Gastroesophageal sphincter (tissue), 4 donors: ENCODE data around the gene WASHC4. TPM values are rescaled to one million over a fixed set of nuclear protein-coding genes. Genes with fewer than 3 reads are reported as not detected.

Source experiments
- ATAC-seq: fragments of 150-250 bp; one replicate; pipeline ENCODE4 v1.9.1; 2016; ENCODE audit warnings: mild to moderate bottlenecking, moderate library complexity
- H3K27ac ChIP-seq, 4 donors: fragments of 200-600 bp; sonication (generic) in 3 of 4; 1 replicate in 3 of 4; 2 replicates in 1 of 4; pipeline ENCODE4 v1.5.1; 2016 to 2019
- H3K27me3 ChIP-seq: fragments of 200-600 bp; sonication (generic); one replicate; pipeline ENCODE4 v1.5.1; 2019
- H3K36me3 ChIP-seq, 2 donors: fragments of 200-600 bp; sonication (generic); one replicate each; pipeline ENCODE4 v1.5.1; 2019; ENCODE audit warnings: control low read depth in 1 of 2
- H3K4me1 ChIP-seq, 3 donors: fragments of 200-600 bp; sonication (generic); 1 replicate in 2 of 3; 2 replicates in 1 of 3; pipeline ENCODE4 v1.5.1; 2016 to 2019; ENCODE audit warnings: control low read depth in 2 of 3
- H3K4me3 ChIP-seq, 2 donors: fragments of 200-600 bp; sonication (generic); one replicate each; pipeline ENCODE4 v1.5.1; 2019; ENCODE audit warnings: mild to moderate bottlenecking in 1 of 2, moderate library complexity in 1 of 2
- H3K9me3 ChIP-seq, 3 donors: fragments of 200-600 bp; sonication (generic); one replicate each; pipeline ENCODE4 v1.5.1; 2017 to 2019; ENCODE audit warnings: control low read depth in 2 of 3
- CTCF ChIP-seq, 4 experiments: fragments of 200-600 bp in 2 of 4; fragments of 450-650 bp in 2 of 4; sonication (generic) in 1 of 4; IDR thresholded peaks; one replicate each; pipeline ENCODE4 v1.5.1; 2017 to 2019; ENCODE audit warnings: antibody characterized with exemption in 4 of 4, mild to moderate bottlenecking in 2 of 4, moderate library complexity in 2 of 4
- EP300 ChIP-seq: sonication (generic); formaldehyde crosslinking; IDR thresholded peaks from one replicate; pipeline ENCODE4 v1.6.1; 2017; ENCODE audit warnings: antibody characterized with exemption, mild to moderate bottlenecking
- POLR2A ChIP-seq, 2 donors: fragments of 450-650 bp; IDR thresholded peaks; one replicate each; pipeline ENCODE4 v1.6.1; 2017; ENCODE audit warnings: antibody characterized with exemption in 2 of 2, mild to moderate bottlenecking in 2 of 2, moderate library complexity in 1 of 2
- POLR2AphosphoS5 ChIP-seq: sonication (generic); formaldehyde crosslinking; IDR thresholded peaks from one replicate; pipeline ENCODE4 v1.6.1; 2017; ENCODE audit warnings: antibody characterized with exemption
- WGBS, 2 donors: methylation state at CpG; one replicate each; pipeline ENCODE4 v1.1.5; 2018; ENCODE audit warnings: low coverage in 1 of 2; 5-methylcytosine and 5-hydroxymethylcytosine counted together
- total RNA-seq, 4 donors: library from RNA; depleted of rRNA; stranded (reverse); fragments of >200 nt; gene quantifications; one replicate each; pipeline ENCODE4 v1.1.0, GENCODE V29; 2016

WASHC4 gene
- total RNA-seq, 4 donors from 2014 or later, result 32.7 to 136 (median 53.6) TPM

- H3K27ac ChIP-seq, result peak overlapping the region in 3 of 4 donors; percentile 56 to 81 (median 74)
- peak overlapping the region; percentile 50 to 67 for H3K4me3 ChIP-seq
- WGBS, 2 donors, result 5 to 21% methylated on average over 9 to 11 of the region's 18 CpGs
- TF ChIP-seq POLR2AphosphoS5, result no peak
- TF ChIP-seq CTCF (IDR thresholded peaks at IDR 0.05), result peak in 1 of 4 experiments; percentile 13
- peak; percentile 76 for ATAC-seq
- H3K4me1 ChIP-seq, result peaks cover 0 to 23% (median 4%) of the 10 kb centered on the region in 3 donors
- H3K9me3 ChIP-seq, result no peaks in the 10 kb centered on the region
- no peaks in the 10 kb centered on the region for H3K36me3 ChIP-seq
- H3K27me3 ChIP-seq, result no peaks in the 10 kb centered on the region
Measured at GRCh38 chr12:105083551-105084105, 23.9 kb upstream of the WASHC4 start.

- WGBS, 2 donors, result 82 to 93% methylated on average over 3 to 6 of the region's 75 CpGs
- H3K4me3 ChIP-seq, result peak within 1 kb of the TSS; percentile 50 to 67
- no peaks in the 10 kb centered on the region for H3K9me3 ChIP-seq
- no peaks in the 10 kb centered on the region for H3K27me3 ChIP-seq
- H3K27ac ChIP-seq, result peak within 1 kb of the TSS in 3 of 4 donors; percentile 56 to 81 (median 74)
- TF ChIP-seq POLR2AphosphoS5 (no peak), CTCF (IDR thresholded peaks at IDR 0.05) (peak in 1 of 4 experiments; percentile 29), POLR2A (IDR thresholded peaks at IDR 0.05) (peak; percentile 27 to 42), EP300 (no peak)
- peaks cover 0 to 23% (median 4%) of the 10 kb centered on the region in 3 donors for H3K4me1 ChIP-seq
- H3K36me3 ChIP-seq, result no peaks in the 10 kb centered on the region
- peak; percentile 95 for ATAC-seq
Measured at GRCh38 chr12:105084251-105085250, 23.0 kb upstream of the WASHC4 start, which contains the start of gene ALDH1L2. Gene ALDH1L2 (minus strand): TSS chr12:105084458. CDS start chr12:105084436, 22 bp downstream.

- H3K9me3 ChIP-seq, result no peaks in the 10 kb centered on the region
- H3K27ac ChIP-seq, result no peak overlapping the region
- WGBS, 2 donors, result 71% methylated on average over 1 to 6 of the region's 6 CpGs
- peaks cover 0 to 23% (median 4%) of the 10 kb centered on the region in 3 donors for H3K4me1 ChIP-seq
- TF ChIP-seq EP300, result no peak
- no peak for TF ChIP-seq POLR2A (IDR thresholded peaks at IDR 0.05)
- no peak for TF ChIP-seq POLR2AphosphoS5
- TF ChIP-seq CTCF (IDR thresholded peaks at IDR 0.05), result no peak
- no peak for ATAC-seq
- no peak overlapping the region for H3K4me3 ChIP-seq
- no peaks in the 10 kb centered on the region for H3K36me3 ChIP-seq
- no peaks in the 10 kb centered on the region for H3K27me3 ChIP-seq
Measured at GRCh38 chr12:105085501-105085900, 22.0 kb upstream of the WASHC4 start.

GRCh38 chr12:105089817-105090216 is 17.7 kb upstream of the WASHC4 start:
- TF ChIP-seq EP300 (no peak), POLR2A (IDR thresholded peaks at IDR 0.05) (no peak), CTCF (IDR thresholded peaks at IDR 0.05) (no peak)
- Histone ChIP-seq H3K27ac (no peak overlapping the region), H3K27me3 (no peaks in the 10 kb centered on the region), H3K36me3 (no peaks in the 10 kb centered on the region), H3K9me3 (peaks cover 0 to 2% (median 0%) of the 10 kb centered on the region in 3 donors), H3K4me3 (no peak overlapping the region), H3K4me1 (no peaks in the 10 kb centered on the region)
- no peak for ATAC-seq
- 90 to 96% methylated on average over 2 to 3 of the region's 3 CpGs for WGBS, 2 donors
